CD14-positive monocyte (primary cell): ENCODE measurements around the gene COL4A1. TPM values are rescaled to one million over a fixed set of nuclear protein-coding genes. Genes with fewer than 3 reads are reported as not detected.

Experiments used
- DNase-seq, 3 donors: peaks; one replicate each; pipeline ENCODE4 v3.0.0-alpha.2; 2011 to 2022
- H2AFZ ChIP-seq: 2 replicates; pipeline ENCODE4 v1.6.0; 2012; ENCODE audit warnings: mild to moderate bottlenecking, low read depth, low read length, inconsistent platforms; ENCODE audit not compliant: insufficient read depth, poor library complexity, severe bottlenecking
- H3K27ac ChIP-seq, 2 donors: 1 replicate in 1 of 2; 2 replicates in 1 of 2; pipeline ENCODE4 v1.5.1; 2012 to 2013; ENCODE audit warnings: low read length in 2 of 2, control low read depth in 1 of 2, inconsistent platforms in 1 of 2, low read depth in 1 of 2, mild to moderate bottlenecking in 1 of 2
- H3K27me3 ChIP-seq, 2 donors: one replicate each; pipeline versions ENCODE4 v1.6.0 to v1.6.1; 2011 to 2013; ENCODE audit warnings: low read length in 2 of 2; ENCODE audit not compliant: control insufficient read depth in 2 of 2, insufficient read depth in 2 of 2
- H3K36me3 ChIP-seq, 2 donors: replicated peaks in 1 of 2; 1 replicate in 1 of 2; 2 replicates in 1 of 2; pipeline versions ENCODE4 v1.5.1 to v1.6.1; 2012 to 2013; ENCODE audit warnings: low read length in 2 of 2, control low read depth in 1 of 2, inconsistent platforms in 1 of 2, mild to moderate bottlenecking in 1 of 2; ENCODE audit not compliant: insufficient read depth in 2 of 2, control insufficient read depth in 1 of 2
- H3K4me1 ChIP-seq, 2 donors: 1 replicate in 1 of 2; 2 replicates in 1 of 2; pipeline versions ENCODE4 v1.5.1 to v1.6.1; 2012 to 2013; ENCODE audit warnings: low read length in 2 of 2, control low read depth in 1 of 2, inconsistent platforms in 1 of 2, mild to moderate bottlenecking in 1 of 2, moderate library complexity in 1 of 2; ENCODE audit not compliant: insufficient read depth in 2 of 2, control insufficient read depth in 1 of 2
- H3K4me2 ChIP-seq: replicated peaks from 2 replicates; pipeline ENCODE3; 2012; ENCODE audit warnings: low read length, moderate library complexity, mild to moderate bottlenecking; ENCODE audit not compliant: poor library complexity, severe bottlenecking; ENCODE audit errors: extremely low read depth
- H3K4me3 ChIP-seq, 3 experiments: fragments of 200-600 bp in 1 of 3; sonication (generic) in 1 of 3; replicated peaks in 1 of 3; 1 replicate in 2 of 3; 2 replicates in 1 of 3; pipeline ENCODE4 v1.5.1; 2011 to 2013; ENCODE audit warnings: low read length in 3 of 3, mild to moderate bottlenecking in 3 of 3, control low read depth in 2 of 3, low read depth in 2 of 3, inconsistent platforms in 1 of 3, moderate library complexity in 1 of 3
- H3K79me2 ChIP-seq: 2 replicates; pipeline ENCODE4 v1.6.0; 2012; ENCODE audit warnings: mild to moderate bottlenecking, control low read depth, inconsistent platforms, low read length, moderate library complexity; ENCODE audit not compliant: insufficient read depth
- H3K9ac ChIP-seq: 2 replicates; pipeline ENCODE4 v1.6.0; 2017; ENCODE audit warnings: low read length, mild to moderate bottlenecking; ENCODE audit not compliant: insufficient read depth, poor library complexity, severe bottlenecking
- H3K9me3 ChIP-seq, 2 donors: replicated peaks in 1 of 2; 1 replicate in 1 of 2; 2 replicates in 1 of 2; pipeline versions ENCODE4 v1.5.1 to v1.6.1; 2012 to 2013; ENCODE audit warnings: low read length in 2 of 2, control low read depth in 1 of 2; ENCODE audit not compliant: control insufficient read depth in 1 of 2, insufficient read depth in 1 of 2
- H4K20me1 ChIP-seq: 2 replicates; pipeline ENCODE4 v1.6.0; 2012; ENCODE audit warnings: mild to moderate bottlenecking, low read length, control low read depth, moderate library complexity; ENCODE audit not compliant: insufficient read depth
- H3K27ac Mint-ChIP-seq, 7 donors: one replicate each; pipeline ENCODE4 v1.8.0; 2020; ENCODE audit warnings: mild to moderate bottlenecking in 7 of 7, mixed read lengths in 7 of 7, moderate library complexity in 6 of 7, inconsistent platforms in 2 of 7
- H3K27me3 Mint-ChIP-seq, 3 donors: one replicate each; pipeline ENCODE4 v1.8.0; 2021 to 2022; ENCODE audit warnings: low read depth in 3 of 3, mild to moderate bottlenecking in 3 of 3, mixed read lengths in 3 of 3, moderate library complexity in 3 of 3, inconsistent platforms in 1 of 3
- H3K36me3 Mint-ChIP-seq, 2 donors: one replicate each; pipeline ENCODE4 v1.8.0; 2020; ENCODE audit warnings: mixed read lengths in 2 of 2, inconsistent platforms in 1 of 2, mild to moderate bottlenecking in 1 of 2
- H3K4me1 Mint-ChIP-seq: one replicate; pipeline ENCODE4 v1.8.0; 2020; ENCODE audit warnings: mild to moderate bottlenecking, mixed read lengths
- H3K4me3 Mint-ChIP-seq, 2 donors: one replicate each; pipeline ENCODE4 v1.8.0; 2020; ENCODE audit warnings: mild to moderate bottlenecking in 2 of 2, mixed read lengths in 2 of 2, moderate library complexity in 1 of 2
- H3K9me3 Mint-ChIP-seq, 7 donors: one replicate each; pipeline ENCODE4 v1.8.0; 2020 to 2022; ENCODE audit warnings: mixed read lengths in 7 of 7, mild to moderate bottlenecking in 6 of 7, moderate library complexity in 6 of 7, inconsistent platforms in 2 of 7
- WGBS: methylation state at CpG from one replicate; pipeline ENCODE4 v1.1.5; 2013; ENCODE audit warnings: missing lambda C conversion rate; ENCODE audit not compliant: insufficient coverage; 5-methylcytosine and 5-hydroxymethylcytosine counted together
- intact Hi-C, 2 donors: fragments of 100-400 bp; cut with micrococcal nuclease; formaldehyde crosslinking; loops; one replicate each; pipeline versions ENCODE4 v1.15.0 to v1.15.1; 2023
- polyA plus RNA-seq, 3 donors: library from polyadenylated mRNA; depleted of rRNA in 1 of 3; unstranded in 2 of 3; stranded (reverse) in 1 of 3; fragments of 300-500 nt in 2 of 3; fragments of >200 nt in 1 of 3; fragmentation: Illumina TruSeq in 2 of 3; gene quantifications; 1 replicate in 2 of 3; 2 replicates in 1 of 3; pipeline ENCODE4 v1.2.3, GENCODE V29; 2012 to 2021
- TF ChIP-seq, protein P1 (sequence below): fragments of 200-600 bp; IDR thresholded peaks from one replicate; pipeline ENCODE4 v1.8.0; 2022; ENCODE audit warnings: antibody characterized with exemption, mild to moderate bottlenecking

COL4A1 gene
- polyA plus RNA-seq, 3 donors: 0.16 to 0.25 TPM; not detected in 1

DNA sequence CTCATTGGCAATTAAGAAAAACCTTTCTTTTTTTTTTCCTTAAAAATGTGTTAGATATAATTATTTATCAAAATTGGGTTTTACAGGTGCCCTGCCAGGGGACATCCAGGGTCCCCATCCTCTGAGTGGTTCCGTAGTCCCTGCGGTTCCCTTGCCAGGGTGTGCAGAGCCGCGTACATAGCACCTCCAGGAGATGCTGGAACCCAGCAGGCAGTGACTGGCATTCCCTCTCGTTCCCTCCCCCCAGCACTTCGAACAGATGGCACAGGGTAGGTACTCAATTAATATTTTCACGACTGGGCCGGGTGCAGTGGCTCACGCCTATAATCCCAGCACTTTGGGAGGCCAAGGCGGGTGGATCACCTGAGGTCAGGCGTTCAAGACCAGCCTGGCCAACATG lies 82.0 kb downstream of the COL4A1 start:
- H3K27me3 ChIP-seq: no peaks in the 10 kb centered on the region
- no peak overlapping the region for H2AFZ ChIP-seq
- no peak overlapping the region for H3K27ac Mint-ChIP-seq
- H3K36me3 Mint-ChIP-seq: no peaks in the 10 kb centered on the region
- H3K4me3 ChIP-seq: no peak overlapping the region
- H3K4me1 Mint-ChIP-seq: peaks cover 5% of the 10 kb centered on the region
- peaks cover 2 to 10% (median 8%) of the 10 kb centered on the region in 3 donors for H3K27me3 Mint-ChIP-seq
- H3K27ac ChIP-seq: no peak overlapping the region
- no peak overlapping the region for H3K4me3 Mint-ChIP-seq
- intact Hi-C loops: no loop called here
- H3K9me3 ChIP-seq: no peaks in the 10 kb centered on the region
- 94% methylated on average over 11 of the region's 11 CpGs for WGBS
- H3K36me3 ChIP-seq: no peaks in the 10 kb centered on the region
- no peaks in the 10 kb centered on the region for H3K9me3 Mint-ChIP-seq
- H3K79me2 ChIP-seq: no peaks in the 10 kb centered on the region
- H3K4me1 ChIP-seq: peaks cover 6 to 8% of the 10 kb centered on the region in 2 donors
- TF ChIP-seq, protein P1, sequence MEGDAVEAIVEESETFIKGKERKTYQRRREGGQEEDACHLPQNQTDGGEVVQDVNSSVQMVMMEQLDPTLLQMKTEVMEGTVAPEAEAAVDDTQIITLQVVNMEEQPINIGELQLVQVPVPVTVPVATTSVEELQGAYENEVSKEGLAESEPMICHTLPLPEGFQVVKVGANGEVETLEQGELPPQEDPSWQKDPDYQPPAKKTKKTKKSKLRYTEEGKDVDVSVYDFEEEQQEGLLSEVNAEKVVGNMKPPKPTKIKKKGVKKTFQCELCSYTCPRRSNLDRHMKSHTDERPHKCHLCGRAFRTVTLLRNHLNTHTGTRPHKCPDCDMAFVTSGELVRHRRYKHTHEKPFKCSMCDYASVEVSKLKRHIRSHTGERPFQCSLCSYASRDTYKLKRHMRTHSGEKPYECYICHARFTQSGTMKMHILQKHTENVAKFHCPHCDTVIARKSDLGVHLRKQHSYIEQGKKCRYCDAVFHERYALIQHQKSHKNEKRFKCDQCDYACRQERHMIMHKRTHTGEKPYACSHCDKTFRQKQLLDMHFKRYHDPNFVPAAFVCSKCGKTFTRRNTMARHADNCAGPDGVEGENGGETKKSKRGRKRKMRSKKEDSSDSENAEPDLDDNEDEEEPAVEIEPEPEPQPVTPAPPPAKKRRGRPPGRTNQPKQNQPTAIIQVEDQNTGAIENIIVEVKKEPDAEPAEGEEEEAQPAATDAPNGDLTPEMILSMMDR: no peak
- no peak overlapping the region for H3K4me2 ChIP-seq
- H4K20me1 ChIP-seq: no peaks in the 10 kb centered on the region
- DNase-seq: no peak
- no peak overlapping the region for H3K9ac ChIP-seq

DNA sequence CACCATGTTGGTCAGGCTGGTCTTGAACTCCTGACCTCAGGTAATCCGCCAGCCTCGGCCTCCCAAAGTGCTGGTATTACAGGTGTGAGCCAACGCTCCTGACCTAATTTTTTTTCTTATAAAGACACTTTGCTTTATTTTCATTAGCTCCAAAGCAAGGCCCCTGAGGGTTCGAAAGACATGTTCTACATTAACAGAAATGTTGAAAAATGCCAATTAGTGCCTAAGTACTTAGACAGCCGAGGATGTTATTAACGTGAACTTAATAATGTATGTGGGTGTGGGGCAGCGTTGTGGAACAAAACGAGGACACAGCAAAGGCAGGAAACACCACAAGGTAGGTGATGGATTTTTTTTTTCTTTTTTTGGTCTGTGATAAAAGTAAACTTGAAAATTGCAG lies 82.4 kb downstream of the COL4A1 start:
- intact Hi-C loops: loop anchor here (5.0 kb wide), 3 partner anchors 87 to 593 kb away; no protein-coding TSS in a partner anchor
- TF ChIP-seq, protein P1: no peak

More for the DNA sequence above, 82.4 kb downstream of the COL4A1 start:
- WGBS: 91% methylated on average over 5 of the region's 8 CpGs
- Mint-ChIP-seq H3K27ac (no peak overlapping the region), H3K4me1 (peaks cover 5% of the 10 kb centered on the region), H3K36me3 (no peaks in the 10 kb centered on the region), H3K27me3 (peaks cover 3 to 10% (median 6%) of the 10 kb centered on the region in 3 donors), H3K9me3 (no peaks in the 10 kb centered on the region), H3K4me3 (no peak overlapping the region)
- no peaks in the 10 kb centered on the region for H4K20me1 ChIP-seq
- H3K9ac ChIP-seq: no peak overlapping the region
- no peak for DNase-seq
- no peaks in the 10 kb centered on the region for H3K9me3 ChIP-seq
- no peaks in the 10 kb centered on the region for H3K79me2 ChIP-seq
- no peaks in the 10 kb centered on the region for H3K27me3 ChIP-seq
- no peak overlapping the region for H3K4me3 ChIP-seq
- H2AFZ ChIP-seq: no peak overlapping the region
- H3K27ac ChIP-seq: no peak overlapping the region
- no peaks in the 10 kb centered on the region for H3K36me3 ChIP-seq
- H3K4me2 ChIP-seq: no peak overlapping the region
- peaks cover 6 to 8% of the 10 kb centered on the region in 2 donors for H3K4me1 ChIP-seq
